Caco-2 (cell line): ENCODE results near the gene CROCC. TPM values are rescaled to one million over a fixed set of nuclear protein-coding genes. Genes with fewer than 3 reads are reported as not detected.

Source experiments
- BruUV-seq: library from RNA; stranded (reverse); fragments of 400-500 nt; replicated peaks from 2 replicates; lab custom pipeline; 2021; lab: Mats Ljungman, UMichigan
- CTCF ChIA-PET: fragments of 300-600 bp; sonication (Branson Sonifier 250); formaldehyde crosslinking; loops from one replicate; lab custom pipeline; 2022; ENCODE audit warnings: antibody characterized with exemption; lab: Charles Lee
- POLR2A ChIA-PET: fragments of 300-600 bp; sonication (Branson Sonifier 250); formaldehyde crosslinking; loops from one replicate; lab custom pipeline; 2022; ENCODE audit warnings: antibody characterized with exemption; lab: Charles Lee
- DNase-seq, 2 experiments: peaks; one replicate each; pipeline versions ENCODE4 v3.0.0 to v3.0.0-alpha.2; 2020 to 2022
- H3K27me3 ChIP-seq: replicated peaks from 2 replicates; pipeline ENCODE4 v1.6.0; 2011; ENCODE audit warnings: low read length; ENCODE audit not compliant: control insufficient read depth, insufficient read depth
- H3K36me3 ChIP-seq: 2 replicates; pipeline ENCODE4 v1.5.1; 2011; ENCODE audit warnings: low read length; ENCODE audit not compliant: control insufficient read depth, insufficient read depth
- H3K4me1 ChIP-seq: fragments of 250-450 bp; sonication (Bioruptor Pico); 2 replicates; pipeline ENCODE4 v1.5.1; 2020; ENCODE audit warnings: mild to moderate bottlenecking
- H3K4me3 ChIP-seq: 2 replicates; pipeline ENCODE4 v1.5.1; 2011; ENCODE audit warnings: low read depth, mild to moderate bottlenecking, control low read depth, low read length
- H3K9me3 ChIP-seq: fragments of 250-450 bp; sonication (Bioruptor Pico); 2 replicates; pipeline ENCODE4 v1.5.1; 2020; ENCODE audit warnings: mild to moderate bottlenecking, moderate library complexity
- H3K27ac Mint-ChIP-seq: one replicate; pipeline ENCODE4 v1.8.0; 2022; ENCODE audit warnings: mixed read lengths; ENCODE audit not compliant: unreplicated experiment
- H3K27me3 Mint-ChIP-seq: one replicate; pipeline ENCODE4 v1.8.0; 2022; ENCODE audit warnings: mixed read lengths; ENCODE audit not compliant: insufficient read depth, unreplicated experiment
- H3K36me3 Mint-ChIP-seq: one replicate; pipeline ENCODE4 v1.8.0; 2022; ENCODE audit warnings: mild to moderate bottlenecking, mixed read lengths; ENCODE audit not compliant: insufficient read depth, unreplicated experiment
- H3K4me1 Mint-ChIP-seq: one replicate; pipeline ENCODE4 v1.8.0; 2022; ENCODE audit warnings: low read depth, mixed read lengths; ENCODE audit not compliant: unreplicated experiment
- H3K4me3 Mint-ChIP-seq: one replicate; pipeline ENCODE4 v1.8.0; 2022; ENCODE audit warnings: mild to moderate bottlenecking, moderate library complexity, mixed read lengths; ENCODE audit not compliant: unreplicated experiment
- H3K9me3 Mint-ChIP-seq: one replicate; pipeline ENCODE4 v1.8.0; 2022; ENCODE audit warnings: mixed read lengths; ENCODE audit not compliant: unreplicated experiment
- CTCF ChIP-seq, 2 experiments: fragments of 200-600 bp in 1 of 2; IDR thresholded peaks; 1 replicate in 1 of 2; 2 replicates in 1 of 2; pipeline versions ENCODE4 v1.5.1 to v1.8.0; 2011 to 2022; ENCODE audit warnings: antibody characterized with exemption in 1 of 2, control low read depth in 1 of 2, inconsistent platforms in 1 of 2, low read depth in 1 of 2, low read length in 1 of 2, mild to moderate bottlenecking in 1 of 2, moderate library complexity in 1 of 2; ENCODE audit not compliant: insufficient read depth in 1 of 2, severe bottlenecking in 1 of 2, unreplicated experiment in 1 of 2
- intact Hi-C: fragments of 100-400 bp; cut with micrococcal nuclease; formaldehyde crosslinking; loops from one replicate; pipeline ENCODE4 v1.10.0; 2022; ENCODE audit not compliant: unreplicated experiment
- total RNA-seq: library from RNA; stranded (reverse); gene quantifications from 2 replicates; pipeline ENCODE4 v1.2.3, GENCODE V29; 2022

CROCC gene
- total RNA-seq, 1 experiment from 2014 or later: 7.6 TPM

- Mint-ChIP-seq H3K9me3 (no peaks in the 10 kb centered on the region), H3K4me3 (no peak overlapping the region), H3K27me3 (no peaks in the 10 kb centered on the region), H3K4me1 (peaks cover 10% of the 10 kb centered on the region), H3K36me3 (no peaks in the 10 kb centered on the region), H3K27ac (no peak overlapping the region)
- H3K4me3 ChIP-seq: no peak overlapping the region
- no peaks in the 10 kb centered on the region for H3K36me3 ChIP-seq
- no peak for TF ChIP-seq CTCF (IDR thresholded peaks at IDR 0.05; ENCODE audit: insufficient read depth in 1 of 2, low read depth in 1 of 2, low read length in 1 of 2, severe bottlenecking in 1 of 2, unreplicated experiment in 1 of 2)
- ChIA-PET CTCF (no interaction called here), POLR2A (no interaction called here)
- intact Hi-C loops: no loop called here
- no peak for DNase-seq
- no peaks in the 10 kb centered on the region for H3K4me1 ChIP-seq
- no TSS peak for BruUV-seq
- H3K27me3 ChIP-seq: no peaks in the 10 kb centered on the region
- H3K9me3 ChIP-seq: no peaks in the 10 kb centered on the region
Measured at GRCh38 chr1:16978139-16978538, 56.4 kb downstream of the CROCC start.

GRCh38 chr1:16978567-16979474 is 57.1 kb downstream of the CROCC start:
- Mint-ChIP-seq H3K27me3 (no peaks in the 10 kb centered on the region), H3K36me3 (no peaks in the 10 kb centered on the region), H3K4me3 (peak overlapping the region; percentile 63), H3K27ac (no peak overlapping the region), H3K4me1 (peaks cover 16% of the 10 kb centered on the region), H3K9me3 (no peaks in the 10 kb centered on the region)
- H3K4me1 ChIP-seq: no peaks in the 10 kb centered on the region
- no peaks in the 10 kb centered on the region for H3K36me3 ChIP-seq
- intact Hi-C loops: no loop called here
- H3K9me3 ChIP-seq: no peaks in the 10 kb centered on the region
- DNase-seq: no peak
- no peaks in the 10 kb centered on the region for H3K27me3 ChIP-seq
- TF ChIP-seq CTCF (IDR thresholded peaks at IDR 0.05; ENCODE audit: insufficient read depth in 1 of 2, low read depth in 1 of 2, low read length in 1 of 2, severe bottlenecking in 1 of 2, unreplicated experiment in 1 of 2): no peak
- no TSS peak for BruUV-seq
- CTCF ChIA-PET: no interaction called here
- POLR2A ChIA-PET: no interaction called here
- H3K4me3 ChIP-seq: no peak overlapping the region; the same call in 1 of the 2 replicates

GRCh38 chr1:16979475-16980327 is 58.0 kb downstream of the CROCC start:
- Histone ChIP-seq H3K4me3 (peak overlapping the region; percentile 47), H3K27me3 (no peaks in the 10 kb centered on the region), H3K36me3 (no peaks in the 10 kb centered on the region), H3K4me1 (no peaks in the 10 kb centered on the region), H3K9me3 (no peaks in the 10 kb centered on the region)
- Mint-ChIP-seq H3K27me3 (no peaks in the 10 kb centered on the region), H3K9me3 (no peaks in the 10 kb centered on the region), H3K36me3 (no peaks in the 10 kb centered on the region), H3K4me3 (peak overlapping the region; percentile 63), H3K4me1 (peaks cover 16% of the 10 kb centered on the region), H3K27ac (no peak overlapping the region)
- no TSS peak for BruUV-seq
- ChIA-PET CTCF (no interaction called here), POLR2A (no interaction called here)
- intact Hi-C loops: no loop called here
- DNase-seq: no peak
- no peak for TF ChIP-seq CTCF (IDR thresholded peaks at IDR 0.05; ENCODE audit: insufficient read depth in 1 of 2, low read depth in 1 of 2, low read length in 1 of 2, severe bottlenecking in 1 of 2, unreplicated experiment in 1 of 2)
